GM12874 (cell line): ENCODE data around the gene CD99.

ENCODE experiments used
- TF ChIP-seq, protein P1 (sequence below): IDR thresholded peaks from 2 replicates; pipeline ENCODE4 v1.5.1; 2011; ENCODE audit warnings: low read depth, mild to moderate bottlenecking, control low read depth, low read length, moderate library complexity; ENCODE audit not compliant: insufficient read depth

CD99 gene

DNA sequence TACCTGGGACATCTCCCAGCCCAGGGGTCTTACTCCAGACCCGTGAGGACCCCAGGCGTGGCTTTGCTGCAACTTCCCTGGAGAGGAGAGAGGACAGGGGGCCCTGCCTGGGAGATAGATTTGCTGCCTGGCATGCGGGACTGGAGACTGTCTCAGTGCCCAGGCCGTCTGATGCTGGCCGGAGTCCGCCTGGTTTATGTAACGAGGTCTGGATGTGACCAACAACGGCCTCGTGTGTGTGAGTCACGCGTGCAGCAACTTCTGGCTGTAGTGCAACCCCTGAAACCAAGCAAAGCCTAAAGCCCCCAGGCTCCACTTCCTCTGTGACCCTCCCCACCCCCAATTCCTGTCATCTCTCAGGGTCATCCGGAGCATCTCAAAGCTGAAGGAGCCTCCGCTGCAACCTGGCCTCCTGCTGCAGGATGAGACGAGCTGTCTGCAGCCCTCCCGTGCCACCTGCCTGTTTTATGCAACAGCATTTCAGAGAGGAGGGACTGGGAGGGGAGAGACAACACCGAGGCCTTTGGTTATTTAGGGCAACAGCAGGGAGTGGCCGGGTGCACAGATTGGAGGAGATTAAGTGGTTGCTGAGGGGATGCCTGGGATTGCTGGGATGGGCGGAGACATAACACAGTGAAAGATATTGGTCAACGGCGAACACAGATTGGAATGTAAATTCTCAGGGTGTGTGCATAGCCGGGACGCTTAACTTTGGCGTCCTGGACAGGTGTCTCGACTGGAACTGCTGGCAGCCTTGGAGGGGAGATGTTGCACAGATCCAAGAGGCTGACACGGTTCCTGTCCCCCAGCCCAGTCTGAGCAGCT is 76.7 kb downstream of the CD99 start:
- TF ChIP-seq, protein P1, sequence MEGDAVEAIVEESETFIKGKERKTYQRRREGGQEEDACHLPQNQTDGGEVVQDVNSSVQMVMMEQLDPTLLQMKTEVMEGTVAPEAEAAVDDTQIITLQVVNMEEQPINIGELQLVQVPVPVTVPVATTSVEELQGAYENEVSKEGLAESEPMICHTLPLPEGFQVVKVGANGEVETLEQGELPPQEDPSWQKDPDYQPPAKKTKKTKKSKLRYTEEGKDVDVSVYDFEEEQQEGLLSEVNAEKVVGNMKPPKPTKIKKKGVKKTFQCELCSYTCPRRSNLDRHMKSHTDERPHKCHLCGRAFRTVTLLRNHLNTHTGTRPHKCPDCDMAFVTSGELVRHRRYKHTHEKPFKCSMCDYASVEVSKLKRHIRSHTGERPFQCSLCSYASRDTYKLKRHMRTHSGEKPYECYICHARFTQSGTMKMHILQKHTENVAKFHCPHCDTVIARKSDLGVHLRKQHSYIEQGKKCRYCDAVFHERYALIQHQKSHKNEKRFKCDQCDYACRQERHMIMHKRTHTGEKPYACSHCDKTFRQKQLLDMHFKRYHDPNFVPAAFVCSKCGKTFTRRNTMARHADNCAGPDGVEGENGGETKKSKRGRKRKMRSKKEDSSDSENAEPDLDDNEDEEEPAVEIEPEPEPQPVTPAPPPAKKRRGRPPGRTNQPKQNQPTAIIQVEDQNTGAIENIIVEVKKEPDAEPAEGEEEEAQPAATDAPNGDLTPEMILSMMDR, result no peak

DNA sequence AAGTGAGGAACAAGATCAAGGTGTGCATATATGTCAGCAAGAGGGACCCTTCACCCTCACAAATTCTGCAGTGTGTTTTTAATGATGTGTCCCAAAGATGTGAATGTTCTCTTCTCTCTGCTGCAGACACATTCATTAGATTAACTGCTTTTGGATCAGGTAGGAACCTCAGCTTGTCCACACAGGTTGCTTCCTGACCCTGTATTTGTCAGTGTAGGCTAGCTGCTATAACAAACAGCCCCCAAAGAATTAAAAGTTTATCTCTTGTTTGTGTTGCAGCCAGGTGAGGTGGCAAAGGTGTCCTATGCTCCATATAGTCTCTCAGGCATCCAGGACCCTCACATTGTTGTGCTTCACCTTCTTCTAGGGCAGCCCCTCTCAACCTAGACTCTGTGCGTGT is 78.5 kb downstream of the CD99 start:
- TF ChIP-seq, protein P1, result no peak

DNA sequence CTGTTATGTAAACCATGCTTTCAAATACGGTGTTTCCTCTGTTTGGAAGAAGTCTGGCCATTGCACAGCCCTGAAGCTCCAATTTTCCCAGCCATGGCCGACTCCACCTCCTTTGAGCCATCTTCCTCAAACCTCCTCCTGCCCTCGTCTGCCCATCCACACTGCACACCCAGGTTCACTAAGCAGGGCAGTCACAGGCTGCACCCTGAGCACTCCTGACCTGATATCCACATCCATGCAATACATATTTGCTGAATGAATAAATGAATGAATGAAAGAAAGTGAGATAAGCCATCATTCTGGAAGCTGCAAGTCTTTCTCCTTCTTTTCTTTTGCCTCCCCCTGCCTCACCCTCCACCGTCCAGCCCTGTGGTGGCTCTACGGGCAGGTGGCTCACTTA is 83.0 kb downstream of the CD99 start:
- TF ChIP-seq, protein P1, result no peak

DNA sequence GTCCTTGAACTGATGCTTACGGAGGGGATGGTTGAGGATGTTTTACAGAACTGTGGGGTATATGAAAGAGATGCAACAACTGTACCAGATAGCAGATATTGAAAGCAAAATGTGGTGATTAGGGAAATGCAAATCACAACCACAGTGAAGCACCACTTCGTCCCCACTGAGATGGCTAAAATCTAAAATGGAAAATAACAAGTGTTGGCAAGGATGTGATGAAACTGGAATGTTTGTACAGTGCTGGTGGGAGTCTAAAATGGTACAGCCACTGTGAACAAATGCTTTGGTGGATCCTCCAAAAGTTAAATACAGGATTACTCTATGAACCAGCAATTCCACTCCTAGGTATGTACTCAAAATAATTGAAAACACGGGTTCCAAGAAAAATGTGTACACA is 83.7 kb downstream of the CD99 start:
- TF ChIP-seq, protein P1, result no peak

DNA sequence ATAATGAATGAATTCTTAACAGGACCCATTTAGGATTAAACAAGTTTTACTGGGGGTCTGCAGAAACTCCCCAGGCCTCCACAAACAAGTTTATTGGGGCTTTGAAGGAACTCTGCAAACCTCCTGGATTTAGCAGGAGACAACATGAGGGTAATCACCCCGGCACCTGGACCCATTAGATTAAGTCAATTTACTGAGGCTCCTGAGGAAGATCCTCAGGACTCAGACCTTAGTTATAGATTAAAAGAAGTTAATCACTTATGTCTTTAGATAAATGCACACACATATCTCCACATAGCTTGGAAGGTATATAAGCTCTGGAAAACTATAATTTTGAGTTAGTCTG is 90.1 kb downstream of the CD99 start:
- TF ChIP-seq, protein P1, result no peak

DNA sequence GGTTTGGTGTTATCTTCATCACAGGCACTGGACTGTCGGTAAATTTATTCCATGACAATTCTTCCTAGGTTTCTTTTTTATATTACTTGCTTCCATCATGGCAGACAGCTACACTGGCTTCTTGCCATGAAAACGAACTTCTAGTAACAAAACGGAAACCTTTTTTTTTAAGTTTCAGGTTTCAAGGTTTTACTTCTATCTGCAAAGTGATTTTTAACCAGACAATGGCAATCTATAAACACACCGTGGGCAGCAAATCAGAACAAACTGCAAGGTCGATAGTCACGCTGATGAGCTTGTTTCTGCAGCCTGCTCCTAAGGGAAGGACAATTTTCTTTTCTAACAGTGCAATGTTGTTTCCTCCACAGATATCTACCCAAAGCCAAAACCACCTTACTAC is 90.6 kb downstream of the CD99 start:
- TF ChIP-seq, protein P1, result no peak

DNA sequence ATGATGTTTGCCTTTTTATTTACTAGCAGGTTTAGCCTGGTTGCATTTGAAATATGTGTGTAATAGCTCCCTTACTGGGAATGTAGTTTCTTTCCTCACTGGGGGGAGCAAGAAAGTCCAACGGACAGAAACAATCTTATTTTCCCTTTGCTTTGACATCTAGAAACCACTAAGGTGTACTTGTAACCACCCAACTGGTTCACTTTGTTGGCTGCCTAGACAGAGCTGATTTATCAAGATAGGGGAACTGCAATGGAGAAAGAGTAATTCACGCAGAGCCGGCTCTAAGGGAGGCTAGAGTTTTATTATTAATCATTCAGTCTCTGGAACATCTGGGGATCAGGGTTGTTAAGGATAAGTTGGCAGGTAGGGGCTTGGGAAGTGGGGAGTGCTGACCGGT is 91.1 kb downstream of the CD99 start:
- TF ChIP-seq, protein P1, result no peak
